Endothelial cell of umbilical vein (primary cell): ENCODE measurements around the gene OR9G1. TPM values are rescaled to one million over a fixed set of nuclear protein-coding genes. Genes with fewer than 3 reads are reported as not detected.

Experiments
- Bru-seq: library from RNA; stranded (reverse); fragments of 400-500 nt; gene quantifications from one replicate; lab custom pipeline; 2021; lab: Mats Ljungman, UMichigan
- BruChase-seq, 2 experiments: library from RNA; stranded (reverse); fragments of 400-500 nt; gene quantifications; one replicate each; lab custom pipeline; 2021; lab: Mats Ljungman, UMichigan
- BruUV-seq: library from RNA; stranded (reverse); fragments of 400-500 nt; replicated peaks from 2 replicates; lab custom pipeline; 2021; lab: Mats Ljungman, UMichigan
- CTCF ChIA-PET: fragments of 300-600, 350-600 bp; sonication (Branson Sonifier 250); formaldehyde crosslinking; loops from one replicate; lab custom pipeline; 2021; ENCODE audit warnings: antibody characterized with exemption, inconsistent platforms; lab: Charles Lee
- POLR2A ChIA-PET: fragments of 300-600, 350-600 bp; sonication (Branson Sonifier 250); formaldehyde crosslinking; loops from one replicate; lab custom pipeline; 2021; ENCODE audit warnings: antibody characterized with exemption, inconsistent platforms; lab: Charles Lee
- DNase-seq: peaks from one replicate; pipeline ENCODE4 v3.0.0-alpha.2; 2011; ENCODE audit warnings: low read depth, low spot score
- FAIRE-seq: peaks from 2 replicates; lab custom pipeline; 2011; peaks lifted over from hg19 to GRCh38; lab: Jason Lieb, UNC
- H2AFZ ChIP-seq: 2 replicates; pipeline ENCODE4 v1.6.0; 2012; ENCODE audit warnings: low read depth, low read length, control low read depth, inconsistent platforms
- H3K27ac ChIP-seq: 2 replicates; pipeline ENCODE4 v1.5.1; 2011; ENCODE audit warnings: low read depth, mild to moderate bottlenecking, control low read depth, low read length, moderate library complexity; ENCODE audit not compliant: insufficient read depth
- H3K27me3 ChIP-seq, 2 experiments: 2 replicates each; pipeline versions ENCODE4 v1.6.0 to v1.6.1; 2011; ENCODE audit warnings: low read length in 2 of 2, mixed read lengths in 1 of 2; ENCODE audit not compliant: control insufficient read depth in 2 of 2, insufficient read depth in 2 of 2
- H3K36me3 ChIP-seq, 2 experiments: 2 replicates in 1 of 2; 3 replicates in 1 of 2; pipeline ENCODE4 v1.5.1; 2011; ENCODE audit warnings: low read length in 2 of 2, mild to moderate bottlenecking in 1 of 2, moderate library complexity in 1 of 2; ENCODE audit not compliant: control insufficient read depth in 2 of 2, insufficient read depth in 2 of 2; ENCODE audit errors: extremely low read depth in 1 of 2
- H3K4me1 ChIP-seq: 3 replicates; pipeline ENCODE4 v1.5.1; 2011; ENCODE audit warnings: mild to moderate bottlenecking, low read length; ENCODE audit not compliant: control insufficient read depth, insufficient read depth; ENCODE audit errors: extremely low read depth
- H3K4me2 ChIP-seq: 2 replicates; pipeline ENCODE4 v1.6.1; 2011; ENCODE audit warnings: low read length, control low read depth, mixed read lengths; ENCODE audit not compliant: insufficient read depth
- H3K4me3 ChIP-seq, 3 experiments: fragments of 200-600 bp in 1 of 3; sonication (generic), shearing (Covaris generic) in 1 of 3; replicated peaks in 1 of 3; 2 replicates each; pipeline ENCODE4 v1.5.1; 2011 to 2016; ENCODE audit warnings: control low read depth in 3 of 3, low read length in 3 of 3, mild to moderate bottlenecking in 2 of 3, inconsistent platforms in 1 of 3, low read depth in 1 of 3, moderate library complexity in 1 of 3; ENCODE audit not compliant: insufficient read depth in 1 of 3
- H3K79me2 ChIP-seq: 2 replicates; pipeline ENCODE4 v1.6.0; 2012; ENCODE audit warnings: low read length, inconsistent platforms; ENCODE audit not compliant: control insufficient read depth, insufficient read depth
- H3K9ac ChIP-seq: replicated peaks from 2 replicates; pipeline ENCODE3; 2011; ENCODE audit warnings: low read length, control low read depth; ENCODE audit not compliant: insufficient read depth; ENCODE audit errors: extremely low read depth
- H3K9me1 ChIP-seq: replicated peaks from 3 replicates; pipeline ENCODE4 v1.6.0; 2011; ENCODE audit warnings: mild to moderate bottlenecking, low read length; ENCODE audit not compliant: control insufficient read depth, insufficient read depth; ENCODE audit errors: extremely low read depth
- H3K9me3 ChIP-seq: replicated peaks from 2 replicates; pipeline ENCODE4 v1.5.1; 2012; ENCODE audit warnings: low read length, inconsistent platforms; ENCODE audit not compliant: control insufficient read depth, insufficient read depth
- H4K20me1 ChIP-seq: replicated peaks from 2 replicates; pipeline ENCODE3; 2011; ENCODE audit warnings: mild to moderate bottlenecking, low read length; ENCODE audit not compliant: control insufficient read depth, insufficient read depth; ENCODE audit errors: extremely low read depth
- CTCF ChIP-seq, 2 donors: IDR thresholded peaks; 1 replicate in 1 of 2; 2 replicates in 1 of 2; pipeline ENCODE4 v1.5.1; 2011; ENCODE audit warnings: low read length in 2 of 2, mild to moderate bottlenecking in 2 of 2, moderate library complexity in 2 of 2, control low read depth in 1 of 2, inconsistent platforms in 1 of 2, low read depth in 1 of 2; ENCODE audit not compliant: insufficient read depth in 1 of 2; ENCODE audit errors: extremely low read depth in 1 of 2
- EZH2 ChIP-seq: IDR thresholded peaks from 2 replicates; pipeline ENCODE4 v1.6.1; 2012; ENCODE audit warnings: borderline replicate concordance, low read depth, mild to moderate bottlenecking, moderate library complexity, low read length, inconsistent platforms; ENCODE audit not compliant: severe bottlenecking
- FOS ChIP-seq: IDR thresholded peaks from 2 replicates; pipeline ENCODE4 v1.6.1; 2011; ENCODE audit warnings: mild to moderate bottlenecking, low read length, moderate library complexity, borderline replicate concordance; ENCODE audit not compliant: insufficient read depth
- GATA2 ChIP-seq: IDR thresholded peaks from 2 replicates; pipeline ENCODE4 v1.7.0; 2011; ENCODE audit warnings: low read depth, mild to moderate bottlenecking, moderate library complexity, mixed read lengths, low read length; ENCODE audit not compliant: insufficient read length, insufficient read depth
- JUN ChIP-seq: IDR thresholded peaks from 2 replicates; pipeline ENCODE4 v1.6.1; 2011; ENCODE audit warnings: borderline replicate concordance, low read depth; ENCODE audit not compliant: insufficient read length, insufficient read depth
- MYC ChIP-seq: IDR thresholded peaks from one replicate; pipeline ENCODE4 v1.6.1; 2011; ENCODE audit warnings: mild to moderate bottlenecking, low read depth, low read length
- POLR2A ChIP-seq: IDR thresholded peaks from 2 replicates; pipeline ENCODE4 v1.6.1; 2012; ENCODE audit warnings: low read depth, mild to moderate bottlenecking, control low read depth, low read length
- POLR2AphosphoS5 ChIP-seq: IDR thresholded peaks from 2 replicates; pipeline ENCODE4 v1.6.1; 2012; ENCODE audit warnings: low read depth, mild to moderate bottlenecking, control low read depth, low read length, moderate library complexity; ENCODE audit not compliant: insufficient read depth
- dilution Hi-C: fragments of 300-500 bp; cut with MboI; formaldehyde crosslinking; loops from one replicate; pipeline ENCODE4 v1.15.0; 2019; ENCODE audit warnings: low sequenced_read_pairs; ENCODE audit not compliant: extremely low pct_ligation_motif_present
- intact Hi-C: fragments of 100-400 bp; cut with micrococcal nuclease; formaldehyde crosslinking; loops from one replicate; pipeline ENCODE4 v1.10.0; 2022
- long read RNA-seq: library from polyadenylated mRNA; stranded (forward); transcript quantifications from one replicate; pipeline ENCODE4 v2.0.0, GENCODE V29; 2021
- polyA minus RNA-seq, 3 experiments: library from RNA; depleted of rRNA, polyadenylated mRNA; stranded (reverse); fragments of >200 nt; gene quantifications; 1 replicate in 1 of 3; 2 replicates in 2 of 3; pipeline ENCODE4 v1.2.3, GENCODE V29; 2011
- polyA plus RNA-seq, 4 experiments: library from polyadenylated mRNA; depleted of rRNA in 3 of 4; stranded (reverse) in 3 of 4; unstranded in 1 of 4; fragments of >200 nt; gene quantifications; 2 replicates each; pipeline versions ENCODE4 v1.2.1 to v1.2.3, GENCODE V29; 2011 to 2012; ENCODE audit warnings: missing spikeins in 1 of 4
- total RNA-seq: library from RNA; stranded (reverse); gene quantifications from 2 replicates; pipeline ENCODE4 v1.2.3, GENCODE V29; 2021
- TF ChIP-seq, protein P1 (sequence below): IDR thresholded peaks from 2 replicates; pipeline ENCODE4 v1.6.1; 2011; ENCODE audit not compliant: insufficient read depth, insufficient read length

The OR9G1 gene, protein sequence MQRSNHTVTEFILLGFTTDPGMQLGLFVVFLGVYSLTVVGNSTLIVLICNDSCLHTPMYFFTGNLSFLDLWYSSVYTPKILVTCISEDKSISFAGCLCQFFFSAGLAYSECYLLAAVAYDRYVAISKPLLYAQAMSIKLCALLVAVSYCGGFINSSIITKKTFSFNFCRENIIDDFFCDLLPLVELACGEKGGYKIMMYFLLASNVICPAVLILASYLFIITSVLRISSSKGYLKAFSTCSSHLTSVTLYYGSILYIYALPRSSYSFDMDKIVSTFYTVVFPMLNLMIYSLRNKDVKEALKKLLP
- total RNA-seq (not detected in 2 replicates), polyA plus RNA-seq (not detected in 2 replicates), polyA minus RNA-seq (not detected in 2 replicates), Bru-seq, nascent RNA (not detected), BruChase-seq, experiment 1, labeled RNA remaining after a 6-hour chase (not detected), BruChase-seq, experiment 2, labeled RNA remaining after a 2-hour chase (not detected)
- polyA plus RNA-seq (2011; cell fraction: cytosol; rRNA removed), result not detected in 2 replicates
- polyA plus RNA-seq (2011; cell fraction: nucleus; rRNA removed), result not detected in 2 replicates
- not detected in 2 replicates for polyA plus RNA-seq (2012)
- polyA minus RNA-seq (2011; cell fraction: cytosol; rRNA and poly(A)+ RNA removed), result not detected
- polyA minus RNA-seq (2011; cell fraction: nucleus; rRNA and poly(A)+ RNA removed), result not detected in 2 replicates
- long read RNA-seq, result 0 reads

GRCh38 chr11:56698795-56699194 lies at the start of gene OR9G1:
Gene OR9G1 (plus strand): TSS chr11:56699095. CDS start chr11:56700388, 1,293 bp downstream.
- dilution Hi-C loops, result no loop called here
- TF ChIP-seq EZH2 (no peak), CTCF (IDR thresholded peaks at IDR 0.05; ENCODE audit: extremely low read depth in 1 of 2, insufficient read depth in 1 of 2, low read depth in 1 of 2, low read length in 2 of 2) (no peak), JUN (no peak), POLR2A (no peak), MYC (no peak), POLR2AphosphoS5 (no peak), FOS (no peak), GATA2 (no peak)
- TF ChIP-seq, protein P1, sequence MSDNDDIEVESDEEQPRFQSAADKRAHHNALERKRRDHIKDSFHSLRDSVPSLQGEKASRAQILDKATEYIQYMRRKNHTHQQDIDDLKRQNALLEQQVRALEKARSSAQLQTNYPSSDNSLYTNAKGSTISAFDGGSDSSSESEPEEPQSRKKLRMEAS, result no peak
- H3K79me2 ChIP-seq, result no peaks in the 10 kb centered on the region
- FAIRE-seq, result no peak
- H4K20me1 ChIP-seq, result no peaks in the 10 kb centered on the region
- no TSS peak for BruUV-seq
- no peaks in the 10 kb centered on the region for H3K4me1 ChIP-seq
- no peaks in the 10 kb centered on the region for H3K36me3 ChIP-seq
- H3K4me3 ChIP-seq, result no peak within 1 kb of the TSS
- no peak within 1 kb of the TSS for H3K27ac ChIP-seq
- no peak for DNase-seq
- peaks cover 3% of the 10 kb centered on the region for H3K9me3 ChIP-seq
- ChIA-PET POLR2A (no interaction called here), CTCF (no interaction called here)
- no peak within 1 kb of the TSS for H3K4me2 ChIP-seq
- H3K27me3 ChIP-seq, result no peaks in the 10 kb centered on the region
- H2AFZ ChIP-seq, result no peak within 1 kb of the TSS
- H3K9ac ChIP-seq, result no peak within 1 kb of the TSS
- intact Hi-C loops, result no loop called here
- no peaks in the 10 kb centered on the region for H3K9me1 ChIP-seq
